ENCODE data around the gene LRSAM1.

The LRSAM1 gene

DNA sequence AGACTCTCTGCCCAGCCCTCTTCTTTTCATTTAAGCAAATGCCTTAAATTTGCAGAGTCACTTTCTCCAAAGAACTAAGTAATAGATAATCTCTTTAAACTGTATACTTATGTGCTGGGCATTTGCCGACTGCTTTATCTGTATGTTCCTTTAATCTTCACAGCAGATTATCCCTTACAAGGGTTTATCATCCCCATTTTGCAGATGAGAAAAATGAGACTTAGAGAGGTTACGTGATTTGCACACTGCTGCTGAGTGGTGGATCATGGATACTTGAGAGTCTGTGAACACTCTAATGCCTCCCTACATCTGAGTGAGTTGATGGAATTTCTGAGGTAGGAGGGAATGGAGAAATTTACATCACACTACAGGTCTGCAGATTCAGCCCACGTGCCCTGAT is 23.0 kb upstream of the LRSAM1 start:
- no peak for DNase-seq

GRCh38 chr9:127430415-127430814 is 20.9 kb upstream of the LRSAM1 start:
- no peak for DNase-seq

DNA sequence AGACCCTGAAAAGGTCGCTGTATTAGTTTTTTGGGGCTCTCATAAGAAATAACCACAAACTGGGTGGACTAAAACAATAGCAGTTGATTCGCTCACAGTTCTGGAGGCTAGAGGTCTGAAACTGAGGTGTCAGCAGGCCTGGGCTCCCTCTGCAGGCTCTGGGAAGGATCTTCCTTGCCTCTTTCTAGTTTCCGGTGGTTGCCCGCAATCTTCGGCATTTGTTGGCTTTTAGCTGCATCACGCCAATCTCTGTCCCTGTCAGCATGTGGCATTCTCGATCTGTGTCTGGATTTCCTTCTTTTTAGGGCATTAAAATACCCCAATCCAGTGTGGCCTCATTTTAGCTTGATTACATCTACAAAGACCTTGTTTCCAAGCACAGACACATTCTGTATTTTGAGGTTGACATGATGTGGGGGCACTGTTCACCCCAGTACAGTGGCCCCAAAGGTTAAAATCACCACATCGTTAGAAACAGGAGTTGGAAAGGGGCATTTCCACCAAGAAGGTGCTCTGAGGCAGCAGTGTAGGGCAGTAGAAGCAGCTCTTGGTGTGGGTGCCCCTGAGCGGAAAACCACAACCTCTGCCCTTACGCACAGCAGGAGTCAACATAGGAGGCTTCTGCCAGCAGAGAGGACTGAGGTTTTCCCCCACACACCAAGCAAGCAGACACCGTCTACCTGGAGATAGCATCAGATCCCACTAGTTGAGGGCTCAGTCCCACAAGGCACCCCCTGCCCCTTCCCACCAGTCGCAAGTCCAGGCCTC is 13.6 kb upstream of the LRSAM1 start:
- no peak for DNase-seq

GRCh38 chr9:127438394-127438793 is 12.9 kb upstream of the LRSAM1 start:
- DNase-seq, result no peak

DNA sequence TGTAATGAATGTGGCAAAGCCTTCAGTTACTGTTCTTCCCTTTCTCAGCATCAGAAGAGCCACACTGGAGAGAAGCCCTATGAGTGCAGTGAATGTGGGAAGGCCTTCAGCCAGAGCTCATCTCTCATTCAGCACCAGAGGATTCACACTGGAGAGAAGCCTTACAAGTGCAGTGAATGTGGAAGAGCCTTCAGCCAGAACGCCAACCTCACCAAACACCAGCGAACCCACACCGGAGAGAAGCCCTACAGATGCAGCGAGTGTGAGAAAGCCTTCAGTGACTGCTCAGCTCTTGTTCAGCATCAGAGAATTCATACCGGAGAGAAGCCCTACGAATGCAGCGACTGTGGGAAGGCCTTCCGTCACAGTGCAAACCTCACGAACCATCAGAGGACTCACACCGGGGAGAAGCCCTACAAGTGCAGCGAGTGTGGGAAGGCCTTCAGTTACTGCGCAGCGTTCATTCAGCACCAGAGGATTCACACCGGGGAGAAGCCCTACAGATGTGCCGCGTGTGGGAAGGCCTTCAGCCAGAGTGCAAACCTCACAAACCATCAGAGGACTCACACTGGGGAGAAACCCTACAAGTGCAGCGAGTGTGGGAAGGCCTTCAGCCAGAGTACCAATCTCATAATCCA is 6.9 kb upstream of the LRSAM1 start:
- no peak for DNase-seq

GRCh38 chr9:127444921-127445850 is 6.1 kb upstream of the LRSAM1 start:
- no peak for DNase-seq

- no peak for DNase-seq
Observed at GRCh38 chr9:127445851-127446712, 5.2 kb upstream of the LRSAM1 start.

- DNase-seq, result no peak
Observed at GRCh38 chr9:127446713-127447415, 4.4 kb upstream of the LRSAM1 start.

DNA sequence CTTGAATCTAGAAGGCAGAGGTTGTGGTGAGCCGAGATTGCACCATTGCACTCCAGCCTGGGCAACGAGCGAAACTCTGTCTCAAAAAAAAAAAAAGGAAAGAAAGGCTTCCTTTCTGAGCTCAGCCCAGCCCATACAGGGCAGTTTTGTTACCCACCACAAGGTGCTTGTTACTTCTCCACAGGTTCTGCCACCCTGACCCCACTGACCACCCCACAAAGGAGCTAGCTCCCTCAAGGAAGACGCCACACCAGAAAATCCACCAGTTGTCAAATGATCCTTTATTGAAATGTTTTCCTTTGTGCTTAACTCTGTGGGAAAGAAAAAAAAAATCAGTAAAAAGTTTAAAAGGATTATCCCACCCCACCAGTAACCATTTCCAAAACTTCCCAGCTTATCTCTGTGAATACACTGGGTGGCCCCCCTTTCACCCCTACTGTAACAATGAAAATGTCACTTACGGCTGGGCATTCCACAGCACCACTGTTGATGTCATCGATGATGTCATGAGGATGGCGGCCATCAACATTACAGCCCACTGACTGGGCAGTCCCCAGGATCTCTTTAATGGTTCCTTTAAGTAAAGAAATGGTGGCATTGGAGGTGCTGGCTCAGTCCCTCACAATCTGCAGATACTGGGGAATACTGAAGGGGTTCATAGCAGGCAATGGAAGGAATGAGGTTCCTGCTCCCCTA is 3.7 kb upstream of the LRSAM1 start:
- DNase-seq, result no peak

- no peak for DNase-seq
Observed at GRCh38 chr9:127448112-127448805, 3.1 kb upstream of the LRSAM1 start.

DNA sequence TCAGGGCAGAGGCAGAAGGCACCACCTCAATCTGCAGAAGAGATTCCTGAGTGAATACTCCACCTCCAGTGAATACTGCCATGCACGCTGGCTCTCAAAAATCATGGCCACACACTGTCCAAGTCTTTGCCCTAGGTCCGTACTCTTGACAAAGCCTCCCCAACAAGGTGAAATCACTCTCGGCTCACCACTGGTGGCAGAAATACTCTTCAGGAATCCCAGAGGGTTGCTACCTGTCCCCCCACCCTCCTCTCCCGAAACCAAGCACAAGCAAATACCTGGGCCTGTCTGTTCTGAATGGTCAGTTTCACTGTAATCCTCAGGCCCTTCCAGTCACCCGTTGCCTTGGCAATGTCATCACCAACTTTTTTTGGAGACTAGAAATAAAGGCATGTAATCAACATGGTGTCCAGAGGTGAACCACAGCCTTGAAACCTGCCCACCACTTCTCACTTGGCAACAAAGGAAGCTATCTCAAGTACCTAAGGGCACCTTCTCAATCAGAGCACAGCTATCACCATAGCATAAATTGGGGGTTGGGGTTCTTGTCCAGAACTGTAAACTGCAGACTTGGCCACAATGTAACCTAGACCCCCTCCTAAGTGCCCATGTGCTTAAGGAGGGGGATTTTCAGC is 1.9 kb upstream of the LRSAM1 start:
- no peak for DNase-seq

DNA sequence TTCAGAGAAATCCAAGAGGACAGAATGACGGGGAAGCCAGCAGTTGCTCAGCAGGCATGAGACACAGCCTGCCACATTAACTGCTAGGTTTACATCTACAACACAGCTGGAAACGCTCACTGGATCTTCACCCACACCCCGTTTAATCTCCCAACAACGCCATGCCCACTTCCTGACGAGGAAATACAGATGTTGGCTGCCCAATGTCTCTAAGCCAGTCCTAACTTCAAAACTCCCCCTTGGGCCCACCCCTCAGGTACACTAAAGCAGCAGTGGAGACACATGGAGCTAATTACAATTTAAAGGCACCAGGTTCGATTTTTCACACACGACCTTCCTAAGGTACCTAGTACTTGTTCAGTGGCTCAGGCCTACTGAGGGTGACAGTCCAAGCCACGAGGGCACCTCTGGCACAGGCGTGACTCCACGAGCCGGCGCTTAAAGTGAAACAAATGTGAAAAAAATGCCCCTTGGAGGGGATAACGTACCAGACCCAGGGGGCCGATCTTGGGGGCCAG is 1.0 kb upstream of the LRSAM1 start:
- DNase-seq, result no peak

DNA sequence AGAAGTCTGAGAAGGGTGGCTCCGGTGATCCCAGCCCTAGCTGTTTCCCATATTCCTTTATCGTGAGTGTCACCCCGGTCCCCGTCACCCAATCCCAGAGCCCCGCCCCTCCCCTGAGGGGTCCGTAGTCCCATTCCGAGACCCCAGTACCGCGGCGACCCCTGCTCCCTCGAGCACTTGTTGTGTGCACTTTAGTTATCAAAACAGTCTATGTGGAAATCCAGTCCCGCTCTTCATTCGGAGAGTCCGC is 223 bp downstream of the LRSAM1 start:
- no peak for DNase-seq

GRCh38 chr9:127451858-127452656 is 747 bp downstream of the LRSAM1 start:
- peak; percentile 62 for DNase-seq

GRCh38 chr9:127452691-127453090 is 1.4 kb downstream of the LRSAM1 start:
- no peak for DNase-seq

GRCh38 chr9:127455324-127455992 is 4.1 kb downstream of the LRSAM1 start:
- DNase-seq, result no peak

DNA sequence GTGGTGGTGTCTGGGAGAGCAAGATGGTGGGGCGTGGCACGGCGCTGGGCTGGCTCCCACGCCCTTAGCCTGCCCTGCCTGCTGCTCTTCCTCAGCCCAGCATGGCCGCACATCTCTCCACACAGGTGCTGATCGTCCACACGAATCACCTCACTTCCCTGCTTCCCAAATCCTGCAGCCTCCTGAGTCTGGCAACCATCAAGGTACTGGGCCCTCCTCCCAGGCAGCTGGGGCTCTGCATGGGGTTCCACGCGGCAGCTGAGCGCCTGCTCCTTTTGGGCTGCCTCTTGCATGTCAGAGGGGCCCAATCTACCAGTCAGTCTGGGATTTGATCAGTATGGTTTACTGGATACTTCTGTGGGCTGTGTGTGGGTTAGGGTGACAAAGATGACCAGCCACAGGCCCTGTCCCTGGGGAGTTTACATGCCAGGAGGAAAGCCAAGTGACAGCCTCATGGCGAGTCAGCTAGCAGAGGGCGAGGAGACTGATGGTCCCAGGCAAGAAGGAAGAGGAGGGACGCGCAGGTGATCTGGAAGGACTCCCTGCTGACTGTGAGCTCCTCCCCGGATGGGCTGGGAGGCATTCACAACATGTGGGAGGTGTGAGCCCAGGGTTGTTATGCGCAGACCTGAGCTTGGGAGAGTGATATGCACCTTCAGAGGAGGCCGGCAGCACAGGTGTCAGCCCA is 6.0 kb downstream of the LRSAM1 start:
- DNase-seq, result no peak

- no peak for DNase-seq
Observed at GRCh38 chr9:127458921-127459320, 7.6 kb downstream of the LRSAM1 start.
